HG03108 (cell line): Measurements from ENCODE around the gene SPIN2B.
"Not testable (repeated sequence)": the region's sequence is repeated elsewhere in the genome, so short reads cannot be mapped to it uniquely, and the experiment has no call there.

Experiments used
- ATAC-seq: cut with Tn5 transposase; IDR thresholded peaks from one replicate; pipeline ENCODE4 v1.9.1; 2021; ENCODE audit warnings: moderate library complexity; ENCODE audit not compliant: unreplicated experiment

Gene SPIN2B

DNA sequence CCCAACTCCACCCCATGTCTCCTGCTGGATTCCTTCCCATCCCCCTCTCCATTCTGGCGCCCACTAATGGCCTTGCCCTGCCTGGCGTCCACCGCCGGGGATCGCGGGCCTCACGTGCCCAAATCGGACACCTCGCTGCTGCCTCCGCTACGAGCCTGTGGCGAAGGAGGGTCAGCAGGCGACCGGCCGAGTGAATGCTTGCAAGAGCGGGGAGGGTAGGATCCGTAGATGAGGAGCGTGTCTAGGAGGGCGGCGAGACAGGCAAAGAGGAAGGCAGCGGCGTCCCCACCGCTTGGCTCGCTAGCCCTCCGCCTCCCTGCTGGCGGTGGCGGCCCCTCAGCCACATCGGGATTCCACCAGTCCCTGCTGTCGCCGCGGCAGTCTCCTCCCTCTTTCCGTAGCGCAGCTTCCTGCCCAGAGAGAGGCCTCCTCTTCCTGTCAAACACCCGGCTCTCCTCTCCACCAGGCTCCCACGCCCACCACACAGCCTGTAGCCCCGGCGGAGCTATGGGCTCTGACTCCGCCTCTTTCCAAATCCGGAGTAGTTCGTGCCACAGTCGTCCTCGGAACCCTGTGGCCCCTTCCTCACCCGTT is at the start of gene SPIN2B:
SPIN2B (minus strand) TSS at position 387 of the 594 bp plus-strand sequence.
- ATAC-seq, result peak; percentile 99

DNA sequence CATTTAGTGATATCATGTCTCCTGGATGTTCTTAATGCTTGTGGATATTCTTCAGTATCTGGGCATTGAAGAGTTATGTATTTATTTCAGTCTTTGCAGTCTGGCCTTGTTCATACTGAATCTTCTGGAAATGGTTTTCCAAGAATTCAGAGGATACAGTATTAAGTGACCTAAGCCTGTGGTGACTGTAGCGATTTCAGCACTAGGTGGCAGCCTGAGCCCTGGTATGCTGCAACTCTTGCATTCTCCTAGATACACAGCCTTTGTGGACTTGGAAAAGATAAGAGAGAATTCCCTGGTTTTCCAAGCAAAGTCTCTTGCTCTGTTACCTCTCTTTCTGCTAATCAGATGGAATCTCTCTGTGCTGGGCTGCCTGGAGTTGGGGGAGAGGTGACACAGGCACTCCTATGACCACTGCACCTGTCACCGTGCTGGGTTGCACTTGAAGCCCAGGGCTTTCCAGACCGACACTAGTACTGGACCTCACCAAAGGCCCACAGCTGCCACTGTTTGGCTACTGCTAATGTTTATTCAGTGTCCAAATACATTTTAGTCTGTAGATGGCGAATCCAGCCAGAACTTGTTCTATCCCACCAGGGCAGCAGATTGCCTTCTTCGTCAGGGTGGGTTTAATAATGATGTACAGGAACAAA is 35.2 kb upstream of the SPIN2B start:
- no peak for ATAC-seq

GRCh38 chrX:57155171-57155570 is 33.8 kb upstream of the SPIN2B start:
- no peak for ATAC-seq

- not testable (repeated sequence) for ATAC-seq
These were observed 30.9 kb upstream of the SPIN2B start for GRCh38 chrX:57152222-57152621.

DNA sequence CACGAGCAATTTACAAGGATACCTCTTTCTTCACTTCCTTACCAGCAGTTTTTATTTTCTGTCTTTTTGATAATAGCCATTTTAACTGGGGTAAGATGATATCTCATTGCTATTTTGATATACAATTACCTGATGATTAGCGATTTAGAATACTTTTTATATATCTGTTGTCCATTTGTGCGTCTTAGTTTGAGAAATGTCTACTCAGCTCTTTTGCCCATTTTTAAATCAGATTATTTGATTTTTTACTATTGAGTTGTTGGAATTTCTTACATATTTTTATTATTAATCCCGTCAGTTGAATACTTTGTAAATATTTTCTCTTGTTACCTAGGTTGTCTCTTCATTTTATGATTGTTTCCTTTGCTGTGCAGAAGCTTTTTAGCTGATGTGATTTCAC is 17.3 kb upstream of the SPIN2B start:
- no peak for ATAC-seq

GRCh38 chrX:57137501-57137900 is 16.2 kb upstream of the SPIN2B start:
- no peak for ATAC-seq

DNA sequence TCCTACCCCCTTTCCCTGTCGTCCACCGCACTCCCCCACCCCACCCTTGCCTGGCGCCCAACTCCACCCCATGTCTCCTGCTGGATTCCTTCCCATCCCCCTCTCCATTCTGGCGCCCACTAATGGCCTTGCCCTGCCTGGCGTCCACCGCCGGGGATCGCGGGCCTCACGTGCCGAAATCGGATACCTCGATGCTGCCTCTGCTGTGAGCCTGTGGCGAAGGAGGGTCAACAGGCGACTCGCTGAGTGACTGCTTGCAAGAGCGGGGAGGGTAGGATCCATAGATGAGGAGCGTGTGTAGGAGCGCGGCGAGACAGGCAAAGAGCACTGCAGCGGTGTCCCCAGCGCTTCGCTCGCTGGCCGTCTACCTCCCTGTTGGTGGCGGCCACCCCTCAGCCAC is 15.7 kb upstream of the SPIN2B start, which contains the start of gene SPIN2A:
SPIN2A (minus strand) TSS at position 325 of the 400 bp plus-strand sequence. CDS start 800 bp downstream, outside the sequence.
- ATAC-seq, result not testable (repeated sequence)

GRCh38 chrX:57136589-57136988 is 15.2 kb upstream of the SPIN2B start:
- ATAC-seq, result not testable (repeated sequence)

- ATAC-seq, result no peak
These were observed 13.9 kb upstream of the SPIN2B start for GRCh38 chrX:57135287-57135686.

GRCh38 chrX:57134702-57135101 is 13.4 kb upstream of the SPIN2B start:
- no peak for ATAC-seq

GRCh38 chrX:57133706-57134105 is 12.4 kb upstream of the SPIN2B start:
- no peak for ATAC-seq

DNA sequence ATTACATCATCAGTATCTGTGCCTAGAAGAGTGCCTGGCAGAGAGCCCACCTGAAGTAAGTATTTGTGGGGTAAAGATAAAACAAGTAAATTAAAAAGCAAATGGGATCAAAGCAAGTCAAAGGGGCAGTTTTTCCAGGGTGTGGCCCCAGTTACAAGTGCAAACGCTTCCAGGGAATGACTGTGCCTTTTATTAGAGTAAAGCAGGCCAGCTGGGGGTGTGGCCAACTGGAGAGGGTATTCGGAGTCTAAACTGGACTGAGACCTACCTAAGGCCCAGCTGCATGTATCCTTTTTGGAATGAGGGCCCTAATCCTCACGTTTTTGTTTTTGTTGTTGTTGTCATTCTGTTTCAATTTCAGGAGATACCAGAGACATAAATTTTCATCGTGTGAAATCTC is 11.9 kb upstream of the SPIN2B start:
- ATAC-seq, result not testable (repeated sequence)

DNA sequence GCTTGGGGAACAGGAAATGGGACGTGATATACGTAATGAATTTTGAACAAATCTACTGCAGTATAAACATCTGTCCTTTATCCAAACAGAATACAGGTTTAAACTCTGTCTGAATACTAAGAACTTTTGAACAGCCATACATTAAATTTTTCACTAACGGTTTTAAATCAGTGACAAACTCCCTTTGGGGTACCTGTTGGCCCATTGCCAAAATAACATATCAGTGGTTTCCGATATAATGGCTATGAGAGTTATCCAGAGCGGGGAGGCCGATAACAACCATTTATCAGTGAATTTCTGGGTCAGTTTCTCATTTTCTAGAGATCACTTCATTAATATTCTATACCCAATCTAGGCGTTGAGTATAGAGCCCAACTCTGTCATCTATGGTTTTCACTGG is 10.7 kb upstream of the SPIN2B start:
- ATAC-seq, result no peak

DNA sequence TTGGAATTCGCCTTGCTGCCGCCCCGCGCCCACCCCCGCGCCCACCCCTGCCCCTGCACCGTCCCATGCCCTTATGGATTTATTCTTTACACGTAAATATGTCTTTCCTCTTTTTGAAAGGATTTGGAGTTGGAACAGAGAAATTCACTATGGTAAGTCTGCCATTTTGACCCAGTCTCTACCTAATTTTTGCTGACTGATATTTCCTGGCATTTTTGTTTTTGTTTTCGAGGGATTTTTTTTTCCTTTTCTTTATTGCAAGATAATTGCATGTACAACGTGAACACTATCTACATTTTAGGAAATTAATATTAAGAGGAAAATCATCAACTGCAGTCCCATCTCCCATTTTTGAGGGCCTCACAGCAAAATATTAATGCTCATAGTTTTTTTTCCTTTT is 468 bp upstream of the SPIN2B start:
- no peak for ATAC-seq

DNA sequence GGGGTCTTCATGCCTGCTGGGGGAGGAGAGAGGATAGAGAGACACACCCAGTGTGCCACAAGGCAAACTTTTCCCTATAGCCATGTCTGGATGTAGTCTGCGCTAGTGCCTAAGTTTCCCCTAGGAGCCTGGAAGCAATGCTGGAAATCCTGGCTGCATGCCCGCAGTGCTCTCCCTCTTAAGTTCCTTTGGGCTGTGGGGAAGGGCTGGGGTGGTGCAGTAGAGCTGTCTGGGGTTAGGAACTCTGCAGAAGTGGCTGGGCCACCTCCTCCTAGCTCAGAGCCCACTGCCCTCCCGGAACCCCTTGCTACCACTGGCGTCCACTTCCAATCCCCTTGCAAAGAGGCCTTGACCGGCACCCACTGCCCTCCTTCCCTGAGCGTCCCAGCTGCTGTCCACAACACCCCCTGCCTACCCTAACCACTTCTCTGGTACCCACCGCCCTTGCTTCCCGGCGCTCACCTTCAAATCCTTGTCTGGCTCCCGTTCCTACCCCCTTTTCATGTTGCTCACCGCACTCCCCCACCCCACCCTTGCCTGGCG is 658 bp downstream of the SPIN2B start:
- ATAC-seq, result not testable (repeated sequence)

GRCh38 chrX:57119416-57119815 is 1.9 kb downstream of the SPIN2B start:
- no peak for ATAC-seq

- not testable (repeated sequence) for ATAC-seq
These were observed 3.8 kb downstream of the SPIN2B start for GRCh38 chrX:57117566-57117965.

GRCh38 chrX:57104921-57105398 is 16.4 kb downstream of the SPIN2B start:
- no peak for ATAC-seq

DNA sequence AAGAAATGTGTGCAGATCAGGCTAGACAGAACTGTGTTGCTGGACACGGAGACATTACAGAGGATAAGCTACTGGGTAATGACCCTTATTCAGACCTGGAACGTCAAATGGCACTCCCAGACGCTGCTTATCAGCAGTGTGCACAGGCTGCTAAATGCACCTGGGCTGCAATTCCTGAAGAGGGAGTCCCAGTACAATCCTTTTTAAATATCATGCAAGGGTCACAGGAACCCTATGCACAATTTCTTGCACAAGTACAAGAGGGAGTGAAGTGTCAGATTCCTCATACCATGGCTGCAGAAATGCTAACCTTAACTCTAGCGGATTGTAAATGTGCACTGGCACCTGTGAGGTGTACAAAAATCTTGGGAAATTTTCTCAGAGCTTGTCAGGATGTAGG is 16.9 kb downstream of the SPIN2B start:
- ATAC-seq, result no peak

DNA sequence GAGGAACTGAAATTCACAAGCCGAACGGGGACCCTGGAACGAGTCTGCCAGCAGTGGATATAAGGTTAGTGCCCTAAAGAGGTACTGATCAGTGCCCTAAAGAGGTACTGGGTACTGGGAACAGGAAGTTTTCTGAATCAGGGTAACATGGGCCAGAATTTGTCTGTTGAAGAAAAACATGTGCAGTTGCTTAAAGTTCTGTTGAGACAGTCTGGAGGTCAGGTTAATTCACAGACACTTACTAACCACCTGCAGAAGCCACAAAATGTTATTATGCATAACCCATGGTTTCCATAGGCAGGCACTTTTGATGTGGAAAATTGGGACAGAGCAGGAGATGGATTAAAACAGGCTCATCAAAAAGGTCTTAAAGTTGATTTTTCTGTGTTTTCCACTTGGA is 17.9 kb downstream of the SPIN2B start:
- ATAC-seq, result no peak

DNA sequence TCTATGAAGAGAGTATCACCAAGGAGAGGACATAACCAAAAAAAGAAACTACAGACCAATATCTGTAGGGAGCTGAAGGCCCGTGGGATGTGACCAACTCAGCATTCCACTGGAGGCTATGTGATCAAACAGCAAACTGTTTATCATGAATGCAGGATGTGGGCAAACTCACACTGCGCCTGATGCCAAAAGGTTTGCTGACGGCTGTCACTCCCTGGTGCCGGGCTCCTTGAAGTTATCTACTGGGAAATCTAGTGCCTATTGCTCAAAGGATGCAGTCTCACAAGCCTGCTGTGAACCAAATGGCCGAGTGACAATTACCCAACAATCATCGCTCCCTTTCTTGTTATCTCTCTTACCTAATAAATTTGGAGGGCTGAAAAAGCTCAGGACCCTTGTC is 18.4 kb downstream of the SPIN2B start:
- ATAC-seq, result not testable (repeated sequence)

DNA sequence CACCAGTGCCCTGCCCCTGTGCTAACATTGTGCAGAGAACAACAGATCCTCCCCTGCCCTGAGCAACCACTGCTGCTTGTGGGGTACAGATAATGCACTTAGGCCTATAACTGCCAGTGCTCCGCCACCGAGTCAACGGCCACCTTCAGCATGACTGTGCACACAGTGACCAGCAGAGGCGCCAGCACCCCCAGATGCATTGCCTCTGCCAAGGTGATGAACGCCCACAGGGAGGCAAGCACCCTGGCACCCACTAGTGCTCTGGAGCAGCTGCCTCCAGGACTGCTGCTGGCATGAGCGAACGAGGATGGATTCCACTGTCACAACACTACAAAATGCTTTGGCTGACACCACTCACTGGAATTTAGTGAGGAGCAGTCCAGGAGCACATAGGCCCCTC is 38.2 kb downstream of the SPIN2B start:
- ATAC-seq, result no peak
